Measurements from ENCODE around the gene PRB3. TPM values are rescaled to one million over a fixed set of nuclear protein-coding genes. Genes with fewer than 3 reads are reported as not detected.
A peak's percentile ranks its signal among the peaks of the same experiment; 100 is the strongest.

The PRB3 gene
- total and polyA plus RNA-seq, 8 donors: not detected

GRCh38 chr12:11228296-11228879, 41.1 kb downstream of the PRB3 start:
- H3K4me1 ChIP-seq: no peaks in the 10 kb centered on the region
- peak; percentile 12 to 27 (median 27) for TF ChIP-seq CTCF (IDR thresholded peaks at IDR 0.05)
- H3K27ac ChIP-seq: no peak overlapping the region
- intact Hi-C loops (cut with DNase I): no loop called here
- ATAC-seq (peak in 3 of 4 donors; percentile 71 to 89 (median 80)), DNase-seq (peak in 2 of 6 donors; percentile 24 to 37), FAIRE-seq (no peak)
- 37 to 47% methylated on average over 5 of the region's 5 CpGs for WGBS, 2 donors
- no peaks in the 10 kb centered on the region for H3K9me3 ChIP-seq
- H3K4me3 ChIP-seq: no peak overlapping the region
- H3K27me3 ChIP-seq: no peaks in the 10 kb centered on the region
- no peaks in the 10 kb centered on the region for H3K36me3 ChIP-seq

GRCh38 chr12:11227373-11227772, 42.1 kb downstream of the PRB3 start:
- no peaks in the 10 kb centered on the region for H3K9me3 ChIP-seq
- no peak for FAIRE-seq
- TF ChIP-seq CTCF (IDR thresholded peaks at IDR 0.05): no peak
- no peaks in the 10 kb centered on the region for H3K4me1 ChIP-seq
- 83 to 92% methylated on average over 4 of the region's 4 CpGs for whole genome bisulfite sequencing, 2 donors
- no peaks in the 10 kb centered on the region for H3K36me3 ChIP-seq
- no peak overlapping the region for H3K4me3 ChIP-seq
- ATAC-seq: no peak
- no peak for DNase-seq
- intact Hi-C loops (cut with DNase I): no loop called here
- no peaks in the 10 kb centered on the region for H3K27me3 ChIP-seq
- H3K27ac ChIP-seq: no peak overlapping the region

Other genes with a start within 250 kb of the PRB3 start
- 1 to 10 TPM in 3 of 6 donors, under 1 TPM in 3; 0.76 to 2.0 (median 1.2) TPM for gene TAS2R19, start 247.1 kb downstream of the PRB3 start, total RNA-seq
- under 1 TPM; 0.19 to 0.28 TPM for gene TAS2R19, start 247.1 kb downstream of the PRB3 start, polyA plus RNA-seq
- 1 to 10 TPM in 5 of 6 donors, under 1 TPM in 1; 0.85 to 2.9 (median 1.6) TPM for gene TAS2R31, start 238.3 kb downstream of the PRB3 start, total RNA-seq
- under 1 TPM; 0.23 TPM for gene TAS2R31, start 238.3 kb downstream of the PRB3 start, polyA plus RNA-seq
- under 1 TPM; 0.43 to 0.61 (median 0.55) TPM for gene TAS2R46, start 207.4 kb downstream of the PRB3 start, total RNA-seq
- gene TAS2R46, start 207.4 kb downstream of the PRB3 start, polyA plus RNA-seq: not detected
- gene TAS2R43, start 177.4 kb downstream of the PRB3 start, total RNA-seq: under 1 TPM in 4 of 6 donors, not detected in 2; 0.17 to 0.28 (median 0.22) TPM
- under 1 TPM in 1 of 2 donors, not detected in 1; 0.16 TPM for gene TAS2R43, start 177.4 kb downstream of the PRB3 start, polyA plus RNA-seq
- 1 to 10 TPM in 5 of 6 donors, under 1 TPM in 1; 0.98 to 2.6 (median 1.5) TPM for gene TAS2R30, start 135.1 kb downstream of the PRB3 start, total RNA-seq
- gene TAS2R30, start 135.1 kb downstream of the PRB3 start, polyA plus RNA-seq: not detected
- 1 to 10 TPM; 1.9 to 5.5 (median 3.3) TPM for gene SMIM10L1, start 98.5 kb downstream of the PRB3 start, total RNA-seq
- gene SMIM10L1, start 98.5 kb downstream of the PRB3 start, polyA plus RNA-seq: 1 to 10 TPM; 4.2 to 6.4 TPM
- not detected for gene TAS2R42, start 82.8 kb downstream of the PRB3 start, total RNA-seq
- not detected for gene TAS2R42, start 82.8 kb downstream of the PRB3 start, polyA plus RNA-seq
- not detected for gene PRB4, start 40.7 kb upstream of the PRB3 start, total RNA-seq
- gene PRB4, start 40.7 kb upstream of the PRB3 start, polyA plus RNA-seq: not detected
- gene PRB2, start 125.9 kb upstream of the PRB3 start, total RNA-seq: not detected
- not detected for gene PRB2, start 125.9 kb upstream of the PRB3 start, polyA plus RNA-seq